ENCODE results near the gene ZMAT5. TPM values are rescaled to one million over a fixed set of nuclear protein-coding genes. Genes with fewer than 3 reads are reported as not detected.

ZMAT5 gene
- total RNA-seq, 1 experiment from 2014 or later, result 13.4 TPM

DNA sequence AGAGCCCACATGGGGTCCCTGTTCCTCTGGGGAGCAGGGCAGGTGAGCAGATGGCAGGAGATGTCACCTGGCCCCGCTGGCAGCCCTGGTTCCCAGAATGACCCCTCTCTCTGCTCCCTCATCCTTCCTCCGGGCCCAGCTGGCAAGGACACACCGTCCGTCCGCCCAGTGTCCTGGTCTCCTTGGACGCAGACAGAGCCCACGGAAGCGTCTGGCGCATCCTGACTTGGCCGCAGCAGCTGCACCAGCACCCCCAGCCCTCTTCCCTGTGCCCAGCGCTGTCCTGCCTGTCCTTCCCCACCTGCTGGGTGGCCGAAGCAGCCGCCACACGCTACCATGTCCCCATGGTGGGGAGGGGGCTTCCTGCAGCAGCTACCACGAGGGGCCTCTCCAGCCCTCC, 56.6 kb downstream of the ZMAT5 start (continued):
- TF ChIP-seq, protein P1, sequence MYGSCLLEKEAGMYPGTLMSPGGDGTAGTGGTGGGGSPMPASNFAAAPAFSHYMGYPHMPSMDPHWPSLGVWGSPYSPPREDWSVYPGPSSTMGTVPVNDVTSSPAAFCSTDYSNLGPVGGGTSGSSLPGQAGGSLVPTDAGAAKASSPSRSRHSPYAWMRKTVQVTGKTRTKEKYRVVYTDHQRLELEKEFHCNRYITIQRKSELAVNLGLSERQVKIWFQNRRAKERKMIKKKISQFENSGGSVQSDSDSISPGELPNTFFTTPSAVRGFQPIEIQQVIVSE (CRISPR knock-in tag; IDR thresholded peaks at IDR 0.05; ENCODE audit: borderline replicate concordance), result no peak
- TF ChIP-seq CBFB (CRISPR knock-in tag; IDR thresholded peaks at IDR 0.05; ENCODE audit: low read depth) (no peak), ESRRA (CRISPR knock-in tag; IDR thresholded peaks at IDR 0.05; ENCODE audit: borderline replicate concordance) (no peak), SMAD3 (CRISPR knock-in tag; IDR thresholded peaks at IDR 0.05; ENCODE audit: borderline replicate concordance) (no peak), FOXK1 (CRISPR knock-in tag; IDR thresholded peaks at IDR 0.05) (no peak)

DNA sequence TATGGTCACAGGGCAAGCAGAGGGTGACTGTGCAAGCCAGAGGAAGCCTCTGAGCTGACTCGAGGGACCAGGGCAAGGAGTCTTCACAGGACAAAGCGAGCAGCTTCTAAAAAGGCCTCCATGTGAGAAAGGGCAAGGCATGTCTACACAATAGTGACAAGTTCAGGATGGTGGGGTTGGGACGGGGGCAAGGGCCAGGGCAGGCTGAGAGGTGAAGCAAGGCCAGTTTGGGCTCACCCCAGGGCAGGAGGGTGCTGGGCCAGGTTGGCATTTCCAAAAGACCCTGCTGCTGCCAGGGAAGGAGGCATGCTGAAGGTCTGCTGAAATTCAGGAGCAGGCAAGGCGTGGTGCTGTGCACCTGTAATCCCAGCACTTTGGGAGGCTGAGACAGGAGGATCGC, 59.3 kb downstream of the ZMAT5 start:
- CTCF ChIA-PET, result no interaction called here
- TF ChIP-seq GTF2I (CRISPR knock-in tag; conservative IDR thresholded peaks at IDR 0.05) (no peak), SP1 (CRISPR knock-in tag; conservative IDR thresholded peaks at IDR 0.05) (no peak), ZNF416 (CRISPR knock-in tag; IDR thresholded peaks at IDR 0.05) (no peak), ESRRA (CRISPR knock-in tag; IDR thresholded peaks at IDR 0.05; ENCODE audit: borderline replicate concordance) (no peak), JAZF1 (CRISPR knock-in tag; IDR thresholded peaks at IDR 0.05) (no peak), JUN (CRISPR knock-in tag; IDR thresholded peaks at IDR 0.05) (no peak), NR1H2 (CRISPR knock-in tag; IDR thresholded peaks at IDR 0.05) (no peak), SMAD4 (CRISPR knock-in tag; IDR thresholded peaks at IDR 0.05) (no peak), TP53 (CRISPR knock-in tag; IDR thresholded peaks at IDR 0.05) (no peak), ZNF671 (CRISPR knock-in tag; IDR thresholded peaks at IDR 0.05) (no peak), FOXP1 (CRISPR knock-in tag; IDR thresholded peaks at IDR 0.05; ENCODE audit: borderline replicate concordance) (no peak)
- TF ChIP-seq, protein P2, sequence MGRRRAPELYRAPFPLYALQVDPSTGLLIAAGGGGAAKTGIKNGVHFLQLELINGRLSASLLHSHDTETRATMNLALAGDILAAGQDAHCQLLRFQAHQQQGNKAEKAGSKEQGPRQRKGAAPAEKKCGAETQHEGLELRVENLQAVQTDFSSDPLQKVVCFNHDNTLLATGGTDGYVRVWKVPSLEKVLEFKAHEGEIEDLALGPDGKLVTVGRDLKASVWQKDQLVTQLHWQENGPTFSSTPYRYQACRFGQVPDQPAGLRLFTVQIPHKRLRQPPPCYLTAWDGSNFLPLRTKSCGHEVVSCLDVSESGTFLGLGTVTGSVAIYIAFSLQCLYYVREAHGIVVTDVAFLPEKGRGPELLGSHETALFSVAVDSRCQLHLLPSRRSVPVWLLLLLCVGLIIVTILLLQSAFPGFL (CRISPR knock-in tag; IDR thresholded peaks at IDR 0.05; ENCODE audit: borderline replicate concordance), result no peak
- TF ChIP-seq, protein P3, sequence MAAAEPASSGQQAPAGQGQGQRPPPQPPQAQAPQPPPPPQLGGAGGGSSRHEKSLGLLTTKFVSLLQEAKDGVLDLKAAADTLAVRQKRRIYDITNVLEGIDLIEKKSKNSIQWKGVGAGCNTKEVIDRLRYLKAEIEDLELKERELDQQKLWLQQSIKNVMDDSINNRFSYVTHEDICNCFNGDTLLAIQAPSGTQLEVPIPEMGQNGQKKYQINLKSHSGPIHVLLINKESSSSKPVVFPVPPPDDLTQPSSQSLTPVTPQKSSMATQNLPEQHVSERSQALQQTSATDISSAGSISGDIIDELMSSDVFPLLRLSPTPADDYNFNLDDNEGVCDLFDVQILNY (CRISPR knock-in tag; IDR thresholded peaks at IDR 0.05), result no peak
- TF ChIP-seq, protein P4, sequence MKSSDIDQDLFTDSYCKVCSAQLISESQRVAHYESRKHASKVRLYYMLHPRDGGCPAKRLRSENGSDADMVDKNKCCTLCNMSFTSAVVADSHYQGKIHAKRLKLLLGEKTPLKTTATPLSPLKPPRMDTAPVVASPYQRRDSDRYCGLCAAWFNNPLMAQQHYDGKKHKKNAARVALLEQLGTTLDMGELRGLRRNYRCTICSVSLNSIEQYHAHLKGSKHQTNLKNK (CRISPR knock-in tag; IDR thresholded peaks at IDR 0.05), result no peak
- TF ChIP-seq, protein P5, sequence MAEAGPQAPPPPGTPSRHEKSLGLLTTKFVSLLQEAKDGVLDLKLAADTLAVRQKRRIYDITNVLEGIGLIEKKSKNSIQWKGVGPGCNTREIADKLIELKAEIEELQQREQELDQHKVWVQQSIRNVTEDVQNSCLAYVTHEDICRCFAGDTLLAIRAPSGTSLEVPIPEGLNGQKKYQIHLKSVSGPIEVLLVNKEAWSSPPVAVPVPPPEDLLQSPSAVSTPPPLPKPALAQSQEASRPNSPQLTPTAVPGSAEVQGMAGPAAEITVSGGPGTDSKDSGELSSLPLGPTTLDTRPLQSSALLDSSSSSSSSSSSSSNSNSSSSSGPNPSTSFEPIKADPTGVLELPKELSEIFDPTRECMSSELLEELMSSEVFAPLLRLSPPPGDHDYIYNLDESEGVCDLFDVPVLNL (CRISPR knock-in tag; IDR thresholded peaks at IDR 0.05; ENCODE audit: borderline replicate concordance, low read depth), result no peak
- TF ChIP-seq, protein P6, sequence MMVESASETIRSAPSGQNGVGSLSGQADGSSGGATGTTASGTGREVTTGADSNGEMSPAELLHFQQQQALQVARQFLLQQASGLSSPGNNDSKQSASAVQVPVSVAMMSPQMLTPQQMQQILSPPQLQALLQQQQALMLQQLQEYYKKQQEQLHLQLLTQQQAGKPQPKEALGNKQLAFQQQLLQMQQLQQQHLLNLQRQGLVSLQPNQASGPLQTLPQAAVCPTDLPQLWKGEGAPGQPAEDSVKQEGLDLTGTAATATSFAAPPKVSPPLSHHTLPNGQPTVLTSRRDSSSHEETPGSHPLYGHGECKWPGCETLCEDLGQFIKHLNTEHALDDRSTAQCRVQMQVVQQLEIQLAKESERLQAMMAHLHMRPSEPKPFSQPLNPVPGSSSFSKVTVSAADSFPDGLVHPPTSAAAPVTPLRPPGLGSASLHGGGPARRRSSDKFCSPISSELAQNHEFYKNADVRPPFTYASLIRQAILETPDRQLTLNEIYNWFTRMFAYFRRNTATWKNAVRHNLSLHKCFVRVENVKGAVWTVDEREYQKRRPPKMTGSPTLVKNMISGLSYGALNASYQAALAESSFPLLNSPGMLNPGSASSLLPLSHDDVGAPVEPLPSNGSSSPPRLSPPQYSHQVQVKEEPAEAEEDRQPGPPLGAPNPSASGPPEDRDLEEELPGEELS (CRISPR knock-in tag; IDR thresholded peaks at IDR 0.05), result no peak
- TF ChIP-seq, protein P7, sequence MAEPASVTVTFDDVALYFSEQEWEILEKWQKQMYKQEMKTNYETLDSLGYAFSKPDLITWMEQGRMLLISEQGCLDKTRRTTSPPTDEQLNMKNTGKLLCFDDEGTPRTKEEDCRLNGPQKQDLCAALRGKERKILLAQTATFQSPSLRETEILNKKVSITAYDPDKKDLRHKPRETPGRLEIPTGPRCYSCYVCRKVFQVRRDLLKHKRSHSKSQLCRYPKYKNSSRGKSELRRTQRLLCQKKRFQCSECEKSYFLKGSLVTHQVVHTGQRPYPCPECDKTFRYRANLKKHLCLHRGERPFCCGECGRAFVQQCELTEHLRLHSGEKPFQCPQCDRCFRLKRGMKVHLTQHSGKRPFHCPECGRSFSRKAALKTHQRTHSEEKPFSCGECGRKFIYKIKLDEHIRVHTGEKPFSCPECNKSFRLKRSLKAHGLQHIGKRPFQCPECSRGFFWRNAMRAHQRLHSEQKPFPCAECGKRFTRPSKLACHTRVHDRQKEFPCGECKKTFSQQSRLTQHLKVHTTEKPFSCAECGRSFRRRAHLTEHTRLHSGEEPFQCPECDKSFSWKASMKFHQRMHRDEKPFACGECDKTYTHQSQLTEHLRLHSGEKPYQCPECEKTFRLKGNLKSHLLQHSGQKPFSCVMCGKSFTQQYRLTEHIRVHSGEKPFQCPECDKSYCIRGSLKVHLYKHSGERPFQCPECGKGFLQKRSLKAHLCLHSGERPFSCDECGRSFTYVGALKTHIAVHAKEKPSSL (CRISPR knock-in tag; conservative IDR thresholded peaks at IDR 0.05), result no peak
- DNase-seq (ENCODE audit: low spot score) (no peak), ATAC-seq (no peak)
- H3K4me1 Mint-ChIP-seq, result peaks cover 27% of the 10 kb centered on the region
- H3K36me3 Mint-ChIP-seq, result no peaks in the 10 kb centered on the region
- peaks cover 32% of the 10 kb centered on the region for H3K27me3 Mint-ChIP-seq (ENCODE audit: low read depth)
- no peaks in the 10 kb centered on the region for H3K9me3 Mint-ChIP-seq
- POLR2A ChIA-PET, result no interaction called here
- H3K27ac Mint-ChIP-seq, result no peak overlapping the region
- H3K4me3 Mint-ChIP-seq, result no peak overlapping the region

Measured in WTC11 (cell line).